Peyer's patch (tissue), 4 donors: Measurements from ENCODE around the gene FBXL16. TPM values are rescaled to one million over a fixed set of nuclear protein-coding genes. Genes with fewer than 3 reads are reported as not detected.

Source experiments
- DNase-seq, 3 donors: peaks; one replicate each; pipeline ENCODE4 v3.0.0-alpha.2; 2017 to 2019
- H3K27ac ChIP-seq, 4 donors: fragments of 200-600 bp; sonication (generic); one replicate each; pipeline ENCODE4 v1.5.1; 2016 to 2019
- H3K27me3 ChIP-seq, 2 donors: fragments of 200-600 bp; sonication (generic); one replicate each; pipeline ENCODE4 v1.5.1; 2019
- H3K36me3 ChIP-seq, 3 donors: fragments of 200-600 bp; sonication (generic); one replicate each; pipeline ENCODE4 v1.5.1; 2016 to 2019
- H3K4me1 ChIP-seq, 4 donors: fragments of 200-600 bp; sonication (generic); one replicate each; pipeline ENCODE4 v1.5.1; 2016 to 2019
- H3K4me3 ChIP-seq, 4 donors: fragments of 200-600 bp; sonication (generic); 1 replicate in 3 of 4; 2 replicates in 1 of 4; pipeline ENCODE4 v1.5.1; 2016 to 2019; ENCODE audit warnings: mild to moderate bottlenecking in 1 of 4
- H3K9me3 ChIP-seq, 4 donors: fragments of 200-600 bp; sonication (generic); one replicate each; pipeline ENCODE4 v1.5.1; 2016 to 2019; ENCODE audit warnings: mild to moderate bottlenecking in 1 of 4
- CTCF ChIP-seq, 6 experiments: fragments of 450-650 bp in 4 of 6; fragments of 200-600 bp in 2 of 6; sonication (generic) in 1 of 6; IDR thresholded peaks; one replicate each; pipeline ENCODE4 v1.5.1; 2017 to 2019; ENCODE audit warnings: antibody characterized with exemption in 6 of 6, mild to moderate bottlenecking in 3 of 6, moderate library complexity in 1 of 6
- POLR2A ChIP-seq, 2 donors: fragments of 450-650 bp; IDR thresholded peaks; one replicate each; pipeline ENCODE4 v1.5.1; 2017; ENCODE audit warnings: antibody characterized with exemption in 2 of 2, mild to moderate bottlenecking in 2 of 2, moderate library complexity in 2 of 2
- total RNA-seq, 4 donors: library from RNA; depleted of rRNA; stranded (reverse); fragments of >200 nt; gene quantifications; one replicate each; pipeline ENCODE4 v1.1.0, GENCODE V29; 2016

Gene FBXL16
- total RNA-seq, 4 donors from 2014 or later: 1.4 to 2.5 (median 1.9) TPM

- Histone ChIP-seq H3K9me3 (no peaks in the 10 kb centered on the region), H3K4me3 (peak overlapping the region; percentile 61 to 66 (median 64)), H3K27ac (peak overlapping the region; percentile 46 to 91 (median 68)), H3K36me3 (peaks cover 0 to 16% (median 0%) of the 10 kb centered on the region in 3 donors), H3K27me3 (peaks cover 0 to 25% of the 10 kb centered on the region in 2 donors), H3K4me1 (peaks cover 0 to 31% (median 11%) of the 10 kb centered on the region in 4 donors)
- DNase-seq: peak; percentile 78 to 91 (median 83)
- TF ChIP-seq POLR2A (IDR thresholded peaks at IDR 0.05) (no peak), CTCF (IDR thresholded peaks at IDR 0.05) (no peak)
These were observed 22.7 kb upstream of the FBXL16 start for GRCh38 chr16:728131-728889.

GRCh38 chr16:727291-727977 lies 21.8 kb upstream of the FBXL16 start:
- peak overlapping the region; percentile 46 to 91 (median 68) for H3K27ac ChIP-seq
- peak overlapping the region; percentile 61 to 66 (median 64) for H3K4me3 ChIP-seq

GRCh38 chr16:726438-727290 lies 21.1 kb upstream of the FBXL16 start, which contains the start of the genes CCDC78 and HAGHL:
Gene CCDC78 (minus strand): TSS chr16:726443. CDS start chr16:726367, 76 bp downstream.
Gene HAGHL (plus strand): TSS chr16:727106. CDS start chr16:727510, 404 bp downstream.
- Histone ChIP-seq H3K4me1 (peaks cover 0 to 37% (median 14%) of the 10 kb centered on the region in 4 donors), H3K27me3 (peaks cover 0 to 25% of the 10 kb centered on the region in 2 donors), H3K4me3 (peak within 1 kb of the TSS; percentile 61 to 66 (median 64)), H3K9me3 (no peaks in the 10 kb centered on the region), H3K36me3 (peaks cover 0 to 3% (median 0%) of the 10 kb centered on the region in 3 donors), H3K27ac (peak within 1 kb of the TSS; percentile 46 to 91 (median 68))
- peak; percentile 65 to 90 (median 83) for DNase-seq
- TF ChIP-seq CTCF (IDR thresholded peaks at IDR 0.05): no peak
- TF ChIP-seq POLR2A (IDR thresholded peaks at IDR 0.05): no peak

More at GRCh38 chr16:727291-727977, 21.8 kb upstream of the FBXL16 start:
- peak in 2 of 3 donors; percentile 73 to 78 for DNase-seq
- H3K4me1 ChIP-seq: peaks cover 0 to 31% (median 11%) of the 10 kb centered on the region in 4 donors
- peaks cover 0 to 7% (median 0%) of the 10 kb centered on the region in 3 donors for H3K36me3 ChIP-seq
- TF ChIP-seq POLR2A (IDR thresholded peaks at IDR 0.05) (no peak), CTCF (IDR thresholded peaks at IDR 0.05) (no peak)
- peaks cover 0 to 25% of the 10 kb centered on the region in 2 donors for H3K27me3 ChIP-seq
- no peaks in the 10 kb centered on the region for H3K9me3 ChIP-seq

GRCh38 chr16:726188-726437 lies 20.5 kb upstream of the FBXL16 start:
- peaks cover 0 to 41% (median 19%) of the 10 kb centered on the region in 4 donors for H3K4me1 ChIP-seq
- no peaks in the 10 kb centered on the region for H3K9me3 ChIP-seq
- peaks cover 0 to 25% of the 10 kb centered on the region in 2 donors for H3K27me3 ChIP-seq
- no peak for TF ChIP-seq CTCF (IDR thresholded peaks at IDR 0.05)
- no peak for TF ChIP-seq POLR2A (IDR thresholded peaks at IDR 0.05)
- peak overlapping the region in 1 of 4 donors; percentile 65 for H3K4me3 ChIP-seq
- DNase-seq: no peak
- H3K36me3 ChIP-seq: peaks cover 0 to 3% (median 0%) of the 10 kb centered on the region in 3 donors
- H3K27ac ChIP-seq: peak overlapping the region in 1 of 4 donors; percentile 88
